ENCODE results near the gene UCHL3.

The UCHL3 gene

GRCh38 chr13:75635101-75635827 lies 85.7 kb downstream of the UCHL3 start:
- DNase-seq = no peak

GRCh38 chr13:75635828-75636435 lies 86.3 kb downstream of the UCHL3 start, which contains the start of gene LMO7:
LMO7 (plus strand) TSS chr13:75636330; CDS start chr13:75636658, 328 bp downstream.
- DNase-seq = peak; percentile 34

- peak; percentile 28 for DNase-seq
Measured at GRCh38 chr13:75636436-75637180, 87.0 kb downstream of the UCHL3 start.

- no peak for DNase-seq
Measured at GRCh38 chr13:75637181-75637750, 87.7 kb downstream of the UCHL3 start.

- no peak for DNase-seq
Measured at GRCh38 chr13:75639454-75639853, 89.9 kb downstream of the UCHL3 start.

- no peak for DNase-seq
Measured at GRCh38 chr13:75641026-75641425, 91.4 kb downstream of the UCHL3 start.

- DNase-seq = no peak
Measured at GRCh38 chr13:75643182-75643581, 93.6 kb downstream of the UCHL3 start.

- no peak for DNase-seq
Measured at GRCh38 chr13:75643693-75644092, 94.1 kb downstream of the UCHL3 start.

- DNase-seq = no peak
Measured at GRCh38 chr13:75645141-75645540, 95.5 kb downstream of the UCHL3 start.

- no peak for DNase-seq
Measured at GRCh38 chr13:75647126-75647784, 97.7 kb downstream of the UCHL3 start.

GRCh38 chr13:75648446-75648845 lies 98.9 kb downstream of the UCHL3 start:
- DNase-seq = no peak

- no peak for DNase-seq
Measured at GRCh38 chr13:75651013-75651412, 101.4 kb downstream of the UCHL3 start.

GRCh38 chr13:75652726-75653125 lies 103.1 kb downstream of the UCHL3 start:
- DNase-seq = no peak
